Brain microvascular endothelial cell (primary cell): ENCODE data around the gene RCAN2.

Experiments
- DNase-seq: peaks from one replicate; pipeline ENCODE4 v3.0.0-alpha.2; 2020
- H3K27ac ChIP-seq: fragments of 250-450 bp; sonication (Bioruptor Pico); 2 replicates; pipeline ENCODE4 v1.5.1; 2020; ENCODE audit warnings: mild to moderate bottlenecking, moderate library complexity
- H3K27me3 ChIP-seq: fragments of 250-450 bp; sonication (Bioruptor Pico); replicated peaks from 2 replicates; pipeline ENCODE4 v1.5.1; 2020; ENCODE audit warnings: mild to moderate bottlenecking
- H3K36me3 ChIP-seq: fragments of 250-450 bp; sonication (Bioruptor Pico); replicated peaks from 2 replicates; pipeline ENCODE4 v1.5.1; 2020; ENCODE audit warnings: mild to moderate bottlenecking
- H3K4me3 ChIP-seq: 2 replicates; pipeline ENCODE4 v1.5.1; 2011; ENCODE audit warnings: low read depth, mild to moderate bottlenecking, control low read depth, low read length, moderate library complexity
- CTCF ChIP-seq: IDR thresholded peaks from 2 replicates; pipeline ENCODE4 v1.5.1; 2011; ENCODE audit warnings: low read depth, mild to moderate bottlenecking, moderate library complexity, low read length, control low read depth, inconsistent platforms; ENCODE audit errors: missing control alignments
- in situ Hi-C: cut with HindIII; loops from 2 replicates; pipeline ENCODE4 v1.10.0; 2017; ENCODE audit warnings: low sequenced_read_pairs, low pct_ligation_motif_present

Gene RCAN2

GRCh38 chr6:46281110-46281509 lies 210.1 kb downstream of the RCAN2 start:
- in situ Hi-C loops = no loop called here

GRCh38 chr6:46279874-46280273 lies 211.4 kb downstream of the RCAN2 start:
- no peaks in the 10 kb centered on the region for H3K36me3 ChIP-seq
- no peak for DNase-seq
- in situ Hi-C loops = no loop called here
- no peak overlapping the region for H3K4me3 ChIP-seq
- no peaks in the 10 kb centered on the region for H3K27me3 ChIP-seq
- TF ChIP-seq CTCF = no peak
- no peak overlapping the region for H3K27ac ChIP-seq

More at GRCh38 chr6:46281110-46281509, 210.1 kb downstream of the RCAN2 start:
- no peak overlapping the region for H3K4me3 ChIP-seq
- no peaks in the 10 kb centered on the region for H3K27me3 ChIP-seq
- no peak for TF ChIP-seq CTCF
- no peak for DNase-seq
- H3K27ac ChIP-seq = no peak overlapping the region
- H3K36me3 ChIP-seq = no peaks in the 10 kb centered on the region

GRCh38 chr6:46276576-46277142 lies 214.6 kb downstream of the RCAN2 start:
- in situ Hi-C loops = no loop called here

GRCh38 chr6:46274502-46274901 lies 216.7 kb downstream of the RCAN2 start:
- no peaks in the 10 kb centered on the region for H3K27me3 ChIP-seq
- DNase-seq = no peak
- H3K4me3 ChIP-seq = no peak overlapping the region
- H3K27ac ChIP-seq = no peak overlapping the region
- TF ChIP-seq CTCF = no peak
- in situ Hi-C loops = no loop called here
- H3K36me3 ChIP-seq = no peaks in the 10 kb centered on the region

More at GRCh38 chr6:46276576-46277142, 214.6 kb downstream of the RCAN2 start:
- H3K36me3 ChIP-seq = no peaks in the 10 kb centered on the region
- no peak for TF ChIP-seq CTCF
- no peak for DNase-seq
- no peak overlapping the region for H3K27ac ChIP-seq
- H3K27me3 ChIP-seq = no peaks in the 10 kb centered on the region
- H3K4me3 ChIP-seq = no peak overlapping the region

- DNase-seq = no peak
- H3K36me3 ChIP-seq = no peaks in the 10 kb centered on the region
- TF ChIP-seq CTCF = no peak
- no peak overlapping the region for H3K4me3 ChIP-seq
- in situ Hi-C loops = no loop called here
- H3K27ac ChIP-seq = no peak overlapping the region
- no peaks in the 10 kb centered on the region for H3K27me3 ChIP-seq
These were observed 217.3 kb downstream of the RCAN2 start for GRCh38 chr6:46273911-46274310.

- no peak for DNase-seq
- Histone ChIP-seq H3K36me3 (no peaks in the 10 kb centered on the region), H3K27me3 (no peaks in the 10 kb centered on the region), H3K27ac (no peak overlapping the region), H3K4me3 (no peak overlapping the region)
- TF ChIP-seq CTCF = no peak
- in situ Hi-C loops = no loop called here
These were observed 219.5 kb downstream of the RCAN2 start for GRCh38 chr6:46271728-46272127.
